HG02610 (cell line): Measurements from ENCODE around the gene PCNX1.
"Not testable (repeated sequence)": the region's sequence is repeated elsewhere in the genome, so short reads cannot be mapped to it uniquely, and the experiment has no call there.

Source experiments
- ATAC-seq: cut with Tn5 transposase; IDR thresholded peaks from one replicate; pipeline ENCODE4 v1.9.1; 2021; ENCODE audit warnings: mild to moderate bottlenecking, moderate library complexity; ENCODE audit not compliant: unreplicated experiment

Gene PCNX1

GRCh38 chr14:71062581-71063303 lies 155.5 kb downstream of the PCNX1 start:
- ATAC-seq, result no peak

- no peak for ATAC-seq
Observed at GRCh38 chr14:71063351-71063750, 156.1 kb downstream of the PCNX1 start.

GRCh38 chr14:71064747-71065146 lies 157.5 kb downstream of the PCNX1 start:
- not testable (repeated sequence) for ATAC-seq

- no peak for ATAC-seq
Observed at GRCh38 chr14:71070169-71070568, 162.9 kb downstream of the PCNX1 start.

- ATAC-seq, result no peak
Observed at GRCh38 chr14:71071042-71071441, 163.8 kb downstream of the PCNX1 start.

- ATAC-seq, result no peak
Observed at GRCh38 chr14:71076462-71077092, 169.3 kb downstream of the PCNX1 start.

GRCh38 chr14:71078500-71078899 lies 171.2 kb downstream of the PCNX1 start:
- ATAC-seq, result no peak

GRCh38 chr14:71086567-71086966 lies 179.3 kb downstream of the PCNX1 start:
- no peak for ATAC-seq

GRCh38 chr14:71089971-71090370 lies 182.7 kb downstream of the PCNX1 start:
- no peak for ATAC-seq

- no peak for ATAC-seq
Observed at GRCh38 chr14:71094722-71095121, 187.5 kb downstream of the PCNX1 start.

GRCh38 chr14:71096947-71097346 lies 189.7 kb downstream of the PCNX1 start:
- no peak for ATAC-seq

- ATAC-seq, result no peak
Observed at GRCh38 chr14:71103662-71104484, 196.6 kb downstream of the PCNX1 start.

- no peak for ATAC-seq
Observed at GRCh38 chr14:71105177-71105576, 197.9 kb downstream of the PCNX1 start.

- ATAC-seq, result no peak
Observed at GRCh38 chr14:71107921-71108320, 200.7 kb downstream of the PCNX1 start.

GRCh38 chr14:71108398-71109119 lies 201.3 kb downstream of the PCNX1 start:
- ATAC-seq, result no peak

GRCh38 chr14:71113376-71113775 lies 206.1 kb downstream of the PCNX1 start:
- no peak for ATAC-seq

- no peak for ATAC-seq
Observed at GRCh38 chr14:71114565-71114964, 207.3 kb downstream of the PCNX1 start.

GRCh38 chr14:71115306-71115705 lies 208.0 kb downstream of the PCNX1 start:
- no peak for ATAC-seq

GRCh38 chr14:71115821-71116567 lies 208.7 kb downstream of the PCNX1 start:
- ATAC-seq, result no peak

- no peak for ATAC-seq
Observed at GRCh38 chr14:71116568-71117122, 209.4 kb downstream of the PCNX1 start.
